K562 (cell line): Measurements from ENCODE around the gene SLC35D2. TPM values are rescaled to one million over a fixed set of nuclear protein-coding genes. Genes with fewer than 3 reads are reported as not detected.
A peak's percentile ranks its signal among the peaks of the same experiment; 100 is the strongest.

Source experiments
- ARID2 ChIP-seq: fragments of 450-650 bp; IDR thresholded peaks from 2 replicates; pipeline ENCODE4 v1.6.1; 2017; ENCODE audit warnings: antibody characterized with exemption, mild to moderate bottlenecking
- ATF3 ChIP-seq, 2 experiments: fragments of 450-650 bp in 1 of 2; sonication (generic) in 1 of 2; formaldehyde crosslinking in 1 of 2; IDR thresholded peaks in 1 of 2; conservative IDR thresholded peaks in 1 of 2; 2 replicates each; pipeline versions ENCODE4 v1.6.1 to v1.8.1; 2016 to 2023; ENCODE audit warnings: mild to moderate bottlenecking in 2 of 2, moderate library complexity in 2 of 2, inconsistent platforms in 1 of 2, missing genetic modification reagents in 1 of 2
- FOXJ2 ChIP-seq: fragments of 200-800 bp; sonication (Bioruptor generic); IDR thresholded peaks from 2 replicates; pipeline ENCODE4 v1.6.1; 2016; ENCODE audit warnings: missing genetic modification characterization, missing compliant biosample characterization
- MYC ChIP-seq, 2 experiments: fragments of 250-450 bp in 1 of 2; sonication (Bioruptor Pico) in 1 of 2; IDR thresholded peaks; 2 replicates each; pipeline versions ENCODE4 v1.5.1 to v1.6.1; 2012 to 2021; ENCODE audit warnings: low read depth in 2 of 2, borderline replicate concordance in 1 of 2, improper control_type of control experiment in 1 of 2, low read length in 1 of 2, mild to moderate bottlenecking in 1 of 2, moderate library complexity in 1 of 2
- RB1 ChIP-seq: fragments of 450-650 bp; IDR thresholded peaks from 2 replicates; pipeline ENCODE4 v1.6.1; 2017; ENCODE audit warnings: low read depth, mild to moderate bottlenecking
- REST ChIP-seq, 2 experiments: fragments of 450-650 bp; formaldehyde crosslinking in 1 of 2; IDR thresholded peaks; 2 replicates each; pipeline versions ENCODE4 v1.4.0 to v1.6.1; 2014 to 2020; ENCODE audit warnings: mild to moderate bottlenecking in 2 of 2, borderline replicate concordance in 1 of 2, low read depth in 1 of 2
- SAP30 ChIP-seq: fragments of 200-600 bp; sonication (generic); IDR thresholded peaks from 2 replicates; pipeline ENCODE4 v1.6.1; 2012; ENCODE audit warnings: borderline replicate concordance, low read depth, mild to moderate bottlenecking, moderate library complexity, low read length, control low read depth, inconsistent platforms; ENCODE audit not compliant: insufficient read depth, poor library complexity, severe bottlenecking
- SMARCE1 ChIP-seq: fragments of 450-650 bp; IDR thresholded peaks from 2 replicates; pipeline ENCODE4 v1.7.1; 2016; ENCODE audit warnings: mild to moderate bottlenecking
- TAF7 ChIP-seq: fragments of 450-650 bp; IDR thresholded peaks from 2 replicates; pipeline ENCODE4 v1.6.1; 2016; ENCODE audit warnings: missing genetic modification characterization, missing compliant biosample characterization
- polyA plus RNA-seq, 8 experiments: library from polyadenylated mRNA; depleted of rRNA in 4 of 8; stranded (reverse) in 5 of 8; unstranded in 3 of 8; fragments of >200 nt; fragmentation: Nextera tagmentation in 2 of 8; fragmentation: Illumina TruSeq in 1 of 8; extraction: Ambion mirVana in 2 of 8; extraction: Trizol in 1 of 8; gene quantifications; 2 replicates each; pipeline versions ENCODE4 v1.2.1 to v1.2.3, GENCODE V29; 2011 to 2014; ENCODE audit warnings: inconsistent platforms in 1 of 8, missing spikeins in 1 of 8
- total RNA-seq, 7 experiments: library from RNA; depleted of rRNA in 6 of 7; stranded (reverse); fragments of >200 nt in 6 of 7; fragmentation: Illumina TruSeq in 2 of 7; extraction: Trizol in 2 of 7; gene quantifications; 2 replicates each; pipeline versions ENCODE4 v1.2.1 to v1.2.3, GENCODE V29; 2011 to 2021; ENCODE audit warnings: low replicate concordance in 1 of 7
- TF ChIP-seq, protein P1 (sequence below): fragments of 250-450 bp; sonication (Bioruptor Pico); IDR thresholded peaks from 2 replicates; pipeline ENCODE4 v1.4.0; 2020

Gene SLC35D2
- total and polyA plus RNA-seq, 9 of the 15 experiments (the other 6 are each of a cell fraction or from before 2014, with no cell fraction given): 2.9 to 14.9 (median 11.7) TPM

DNA sequence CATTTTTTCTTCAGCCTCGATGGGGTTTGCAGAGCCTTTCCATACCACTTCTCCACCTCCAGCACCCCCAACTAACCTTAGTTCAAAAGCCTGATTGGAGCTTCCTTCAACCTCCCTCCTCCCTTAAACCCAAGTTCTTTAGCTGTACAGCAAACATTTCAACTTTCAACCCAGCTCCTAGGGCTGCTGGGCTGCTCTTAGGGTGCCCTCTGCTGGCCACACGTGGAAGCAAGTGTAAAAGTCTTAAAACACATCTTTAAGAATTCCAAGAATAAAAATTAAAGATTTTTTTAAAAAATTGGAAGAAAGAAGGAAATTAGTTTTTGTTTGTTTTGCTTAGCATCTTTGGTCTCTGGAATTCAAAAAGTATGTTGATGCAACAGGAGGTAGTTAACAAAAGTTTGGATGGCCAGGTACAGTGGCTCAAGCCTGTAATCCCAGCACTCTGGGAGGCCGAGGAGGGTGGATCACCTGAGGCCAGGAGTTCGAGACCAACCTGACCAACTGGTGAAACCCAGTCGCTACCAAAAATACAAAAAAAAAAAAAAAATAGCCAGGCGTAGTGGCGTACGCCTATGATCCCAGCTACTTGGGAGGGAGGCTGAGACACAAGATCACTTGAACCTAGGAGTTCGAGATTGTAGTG lies 66.1 kb downstream of the SLC35D2 start (continued):
- peak; percentile 86 for TF ChIP-seq REST (IDR thresholded peaks at IDR 0.05; ENCODE audit: borderline replicate concordance)
- no peak for TF ChIP-seq REST (CRISPR knock-in tag; IDR thresholded peaks at IDR 0.05; ENCODE audit: low read depth)
- no peak for TF ChIP-seq SMARCE1
- TF ChIP-seq RB1: no peak; the same call in 1 of the 2 replicates
- 0 out of 2 replicates have a peak, but pooled peaks have one; percentile 43 for TF ChIP-seq ARID2
- no peak for TF ChIP-seq ATF3 (IDR thresholded peaks at IDR 0.05)
- no peak for TF ChIP-seq ATF3 (CRISPR knock-in tag; conservative IDR thresholded peaks at IDR 0.05)
- no peak for TF ChIP-seq TAF7
- no peak for TF ChIP-seq SAP30
- no peak for TF ChIP-seq FOXJ2 (tag)
- no peak for TF ChIP-seq MYC (IDR thresholded peaks at IDR 0.05; ENCODE audit: low read depth, low read length)
- TF ChIP-seq MYC (CRISPR knock-in tag; IDR thresholded peaks at IDR 0.05; ENCODE audit: borderline replicate concordance, low read depth): no peak
- TF ChIP-seq, protein P1, sequence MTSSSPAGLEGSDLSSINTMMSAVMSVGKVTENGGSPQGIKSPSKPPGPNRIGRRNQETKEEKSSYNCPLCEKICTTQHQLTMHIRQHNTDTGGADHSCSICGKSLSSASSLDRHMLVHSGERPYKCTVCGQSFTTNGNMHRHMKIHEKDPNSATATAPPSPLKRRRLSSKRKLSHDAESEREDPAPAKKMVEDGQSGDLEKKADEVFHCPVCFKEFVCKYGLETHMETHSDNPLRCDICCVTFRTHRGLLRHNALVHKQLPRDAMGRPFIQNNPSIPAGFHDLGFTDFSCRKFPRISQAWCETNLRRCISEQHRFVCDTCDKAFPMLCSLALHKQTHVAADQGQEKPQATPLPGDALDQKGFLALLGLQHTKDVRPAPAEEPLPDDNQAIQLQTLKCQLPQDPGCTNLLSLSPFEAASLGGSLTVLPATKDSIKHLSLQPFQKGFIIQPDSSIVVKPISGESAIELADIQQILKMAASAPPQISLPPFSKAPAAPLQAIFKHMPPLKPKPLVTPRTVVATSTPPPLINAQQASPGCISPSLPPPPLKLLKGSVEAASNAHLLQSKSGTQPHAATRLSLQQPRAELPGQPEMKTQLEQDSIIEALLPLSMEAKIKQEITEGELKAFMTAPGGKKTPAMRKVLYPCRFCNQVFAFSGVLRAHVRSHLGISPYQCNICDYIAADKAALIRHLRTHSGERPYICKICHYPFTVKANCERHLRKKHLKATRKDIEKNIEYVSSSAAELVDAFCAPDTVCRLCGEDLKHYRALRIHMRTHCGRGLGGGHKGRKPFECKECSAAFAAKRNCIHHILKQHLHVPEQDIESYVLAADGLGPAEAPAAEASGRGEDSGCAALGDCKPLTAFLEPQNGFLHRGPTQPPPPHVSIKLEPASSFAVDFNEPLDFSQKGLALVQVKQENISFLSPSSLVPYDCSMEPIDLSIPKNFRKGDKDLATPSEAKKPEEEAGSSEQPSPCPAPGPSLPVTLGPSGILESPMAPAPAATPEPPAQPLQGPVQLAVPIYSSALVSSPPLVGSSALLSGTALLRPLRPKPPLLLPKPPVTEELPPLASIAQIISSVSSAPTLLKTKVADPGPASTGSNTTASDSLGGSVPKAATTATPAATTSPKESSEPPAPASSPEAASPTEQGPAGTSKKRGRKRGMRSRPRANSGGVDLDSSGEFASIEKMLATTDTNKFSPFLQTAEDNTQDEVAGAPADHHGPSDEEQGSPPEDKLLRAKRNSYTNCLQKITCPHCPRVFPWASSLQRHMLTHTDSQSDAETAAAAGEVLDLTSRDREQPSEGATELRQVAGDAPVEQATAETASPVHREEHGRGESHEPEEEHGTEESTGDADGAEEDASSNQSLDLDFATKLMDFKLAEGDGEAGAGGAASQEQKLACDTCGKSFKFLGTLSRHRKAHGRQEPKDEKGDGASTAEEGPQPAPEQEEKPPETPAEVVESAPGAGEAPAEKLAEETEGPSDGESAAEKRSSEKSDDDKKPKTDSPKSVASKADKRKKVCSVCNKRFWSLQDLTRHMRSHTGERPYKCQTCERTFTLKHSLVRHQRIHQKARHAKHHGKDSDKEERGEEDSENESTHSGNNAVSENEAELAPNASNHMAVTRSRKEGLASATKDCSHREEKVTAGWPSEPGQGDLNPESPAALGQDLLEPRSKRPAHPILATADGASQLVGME (CRISPR knock-in tag): no peak
